Tibial nerve (tissue), 4 donors: ENCODE measurements around the gene NT5C2.

Experiments used
- CTCF ChIP-seq, 5 experiments: fragments of 200-600 bp in 3 of 5; fragments of 450-650 bp in 2 of 5; sonication (generic) in 3 of 5; IDR thresholded peaks; one replicate each; pipeline ENCODE4 v1.5.1; 2016 to 2019; ENCODE audit warnings: antibody characterized with exemption in 5 of 5, mild to moderate bottlenecking in 3 of 5, moderate library complexity in 2 of 5
- EP300 ChIP-seq, 2 donors: sonication (generic); formaldehyde crosslinking; IDR thresholded peaks; one replicate each; pipeline ENCODE4 v1.6.1; 2017; ENCODE audit warnings: antibody characterized with exemption in 2 of 2, mild to moderate bottlenecking in 1 of 2
- POLR2A ChIP-seq, 2 donors: fragments of 450-650 bp; IDR thresholded peaks; one replicate each; pipeline ENCODE4 v1.6.1; 2017; ENCODE audit warnings: antibody characterized with exemption in 2 of 2, mild to moderate bottlenecking in 2 of 2, moderate library complexity in 2 of 2

GRCh38 chr10:103038570-103038969 lies 154.5 kb downstream of the NT5C2 start:
- TF ChIP-seq CTCF (IDR thresholded peaks at IDR 0.05) (no peak), POLR2A (IDR thresholded peaks at IDR 0.05) (no peak), EP300 (IDR thresholded peaks at IDR 0.05) (no peak)
